Uterus (tissue), 4 donors: ENCODE data around the gene HDDC3. TPM values are rescaled to one million over a fixed set of nuclear protein-coding genes. Genes with fewer than 3 reads are reported as not detected.

Source experiments
- DNase-seq, 2 donors: peaks; one replicate each; pipeline ENCODE4 v3.0.0-alpha.2; 2019 to 2020
- H3K27ac ChIP-seq, 2 donors: fragments of 200-600 bp; sonication (generic); 1 replicate in 1 of 2; 2 replicates in 1 of 2; pipeline ENCODE4 v1.5.1; 2016 to 2018
- H3K27me3 ChIP-seq, 2 donors: fragments of 200-600 bp; sonication (generic); one replicate each; pipeline ENCODE4 v1.5.1; 2018 to 2019; ENCODE audit warnings: control low read depth in 1 of 2
- H3K36me3 ChIP-seq, 2 donors: fragments of 200-600 bp; sonication (generic); one replicate each; pipeline ENCODE4 v1.5.1; 2019; ENCODE audit warnings: control low read depth in 1 of 2
- H3K4me1 ChIP-seq, 2 donors: fragments of 200-600 bp; sonication (generic); one replicate each; pipeline ENCODE4 v1.5.1; 2018 to 2019; ENCODE audit warnings: control low read depth in 1 of 2
- H3K4me3 ChIP-seq, 2 donors: fragments of 200-600 bp; sonication (generic); 1 replicate in 1 of 2; 2 replicates in 1 of 2; pipeline ENCODE4 v1.5.1; 2018 to 2019; ENCODE audit warnings: mild to moderate bottlenecking in 1 of 2
- H3K9me3 ChIP-seq, 2 donors: fragments of 200-600 bp; sonication (generic); one replicate each; pipeline ENCODE4 v1.5.1; 2019; ENCODE audit warnings: control low read depth in 1 of 2
- POLR2A ChIP-seq, 2 donors: fragments of 450-650 bp; IDR thresholded peaks; one replicate each; pipeline ENCODE4 v1.6.1; 2016; ENCODE audit warnings: antibody characterized with exemption in 2 of 2, mild to moderate bottlenecking in 1 of 2, moderate library complexity in 1 of 2
- intact Hi-C: fragments of 100-400 bp; cut with DNase I; formaldehyde crosslinking; loops from one replicate; pipeline ENCODE4 v1.15.1; 2023; ENCODE audit warnings: low total_unique reads
- total RNA-seq, 4 donors: library from RNA; depleted of rRNA in 3 of 4; stranded (reverse); fragments of >200 nt in 3 of 4; gene quantifications; one replicate each; pipeline versions ENCODE4 v1.1.0 to v1.2.4, GENCODE V29; 2014 to 2023
- TF ChIP-seq, protein P1 (sequence below), 4 experiments: fragments of 200-600 bp in 2 of 4; fragments of 450-650 bp in 2 of 4; sonication (generic) in 2 of 4; IDR thresholded peaks; one replicate each; pipeline ENCODE4 v1.5.1; 2016 to 2019; ENCODE audit warnings: antibody characterized with exemption in 4 of 4, mild to moderate bottlenecking in 2 of 4, moderate library complexity in 1 of 4
- donor health status: DM: yes; HTN: yes; CAD: no.

HDDC3 gene
- total RNA-seq, 4 donors from 2014 or later, result 0.59 to 14.0 (median 7.2) TPM

- no peaks in the 10 kb centered on the region for H3K36me3 ChIP-seq
- no peak for DNase-seq
- no peaks in the 10 kb centered on the region for H3K9me3 ChIP-seq
- peak overlapping the region in 1 of 2 donors; percentile 73 for H3K27ac ChIP-seq
- intact Hi-C loops, result loop anchor here (2.0 kb wide), 1 partner anchor 37 kb away; the partner anchor contains the start of gene PRC1
- H3K4me3 ChIP-seq, result peak overlapping the region; percentile 58 to 59
- H3K4me1 ChIP-seq, result peaks cover 0 to 5% of the 10 kb centered on the region in 2 donors
- H3K27me3 ChIP-seq, result no peaks in the 10 kb centered on the region
- TF ChIP-seq, protein P1, sequence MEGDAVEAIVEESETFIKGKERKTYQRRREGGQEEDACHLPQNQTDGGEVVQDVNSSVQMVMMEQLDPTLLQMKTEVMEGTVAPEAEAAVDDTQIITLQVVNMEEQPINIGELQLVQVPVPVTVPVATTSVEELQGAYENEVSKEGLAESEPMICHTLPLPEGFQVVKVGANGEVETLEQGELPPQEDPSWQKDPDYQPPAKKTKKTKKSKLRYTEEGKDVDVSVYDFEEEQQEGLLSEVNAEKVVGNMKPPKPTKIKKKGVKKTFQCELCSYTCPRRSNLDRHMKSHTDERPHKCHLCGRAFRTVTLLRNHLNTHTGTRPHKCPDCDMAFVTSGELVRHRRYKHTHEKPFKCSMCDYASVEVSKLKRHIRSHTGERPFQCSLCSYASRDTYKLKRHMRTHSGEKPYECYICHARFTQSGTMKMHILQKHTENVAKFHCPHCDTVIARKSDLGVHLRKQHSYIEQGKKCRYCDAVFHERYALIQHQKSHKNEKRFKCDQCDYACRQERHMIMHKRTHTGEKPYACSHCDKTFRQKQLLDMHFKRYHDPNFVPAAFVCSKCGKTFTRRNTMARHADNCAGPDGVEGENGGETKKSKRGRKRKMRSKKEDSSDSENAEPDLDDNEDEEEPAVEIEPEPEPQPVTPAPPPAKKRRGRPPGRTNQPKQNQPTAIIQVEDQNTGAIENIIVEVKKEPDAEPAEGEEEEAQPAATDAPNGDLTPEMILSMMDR (IDR thresholded peaks at IDR 0.05), result no peak
- TF ChIP-seq POLR2A (IDR thresholded peaks at IDR 0.05), result no peak
Observed at GRCh38 chr15:90957791-90958190, 25.4 kb upstream of the HDDC3 start.

DNA sequence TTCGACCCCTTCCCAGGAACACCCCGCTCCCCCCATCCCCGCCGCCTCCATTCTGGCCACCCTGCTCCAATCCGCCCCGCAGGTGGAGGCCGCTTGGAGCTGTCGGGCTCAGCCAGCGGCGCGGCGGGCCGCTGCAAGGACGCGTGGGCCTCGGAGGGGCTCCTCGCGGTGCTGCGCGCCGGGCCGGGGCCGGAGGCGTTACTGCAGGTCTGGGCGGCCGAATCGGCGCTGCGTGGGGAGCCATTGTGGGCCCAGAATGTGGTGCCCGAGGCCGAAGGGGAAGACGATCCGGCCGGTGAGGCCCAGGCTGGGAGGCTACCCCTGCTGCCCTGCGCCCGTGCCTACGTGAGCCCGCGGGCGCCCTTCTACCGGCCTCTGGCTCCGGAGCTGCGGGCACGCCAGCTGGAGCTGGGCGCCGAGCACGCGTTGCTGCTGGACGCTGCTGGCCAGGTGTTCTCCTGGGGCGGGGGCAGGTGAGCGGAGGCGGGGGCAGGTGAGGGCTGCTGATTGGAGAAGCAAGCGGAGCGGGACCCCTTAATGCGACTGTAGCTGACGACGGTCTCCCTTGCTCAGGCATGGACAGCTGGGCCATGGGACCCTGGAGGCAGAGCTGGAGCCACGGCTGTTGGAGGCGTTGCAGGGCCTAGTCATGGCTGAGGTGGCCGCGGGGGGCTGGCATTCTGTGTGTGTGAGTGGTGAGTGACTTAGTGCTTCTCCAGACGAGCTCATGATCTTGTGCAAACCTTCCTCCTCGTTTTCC lies 24.9 kb upstream of the HDDC3 start:
- intact Hi-C loops, result loop anchor here (2.0 kb wide), 1 partner anchor 38 kb away; the partner anchor contains the start of gene PRC1
- Histone ChIP-seq H3K36me3 (no peaks in the 10 kb centered on the region), H3K4me3 (peak overlapping the region; percentile 58 to 59), H3K27me3 (no peaks in the 10 kb centered on the region), H3K27ac (peak overlapping the region; percentile 57 to 73), H3K9me3 (no peaks in the 10 kb centered on the region), H3K4me1 (peaks cover 0 to 5% of the 10 kb centered on the region in 2 donors)
- no peak for DNase-seq
- TF ChIP-seq, protein P1 (IDR thresholded peaks at IDR 0.05), result no peak

GRCh38 chr15:90956274-90957030 lies 24.1 kb upstream of the HDDC3 start:
- Histone ChIP-seq H3K27ac (peak overlapping the region; percentile 57 to 73), H3K36me3 (no peaks in the 10 kb centered on the region), H3K4me3 (peak overlapping the region; percentile 58 to 59), H3K27me3 (no peaks in the 10 kb centered on the region), H3K4me1 (peaks cover 0 to 5% of the 10 kb centered on the region in 2 donors), H3K9me3 (no peaks in the 10 kb centered on the region)
- peak; percentile 72 to 82 for DNase-seq
- TF ChIP-seq, protein P1 (IDR thresholded peaks at IDR 0.05), result peak; percentile 82 to 98 (median 88)
- TF ChIP-seq POLR2A (IDR thresholded peaks at IDR 0.05), result no peak
- intact Hi-C loops, result loop anchor here (2.0 kb wide), 1 partner anchor 38 kb away; the partner anchor contains the start of gene PRC1

DNA sequence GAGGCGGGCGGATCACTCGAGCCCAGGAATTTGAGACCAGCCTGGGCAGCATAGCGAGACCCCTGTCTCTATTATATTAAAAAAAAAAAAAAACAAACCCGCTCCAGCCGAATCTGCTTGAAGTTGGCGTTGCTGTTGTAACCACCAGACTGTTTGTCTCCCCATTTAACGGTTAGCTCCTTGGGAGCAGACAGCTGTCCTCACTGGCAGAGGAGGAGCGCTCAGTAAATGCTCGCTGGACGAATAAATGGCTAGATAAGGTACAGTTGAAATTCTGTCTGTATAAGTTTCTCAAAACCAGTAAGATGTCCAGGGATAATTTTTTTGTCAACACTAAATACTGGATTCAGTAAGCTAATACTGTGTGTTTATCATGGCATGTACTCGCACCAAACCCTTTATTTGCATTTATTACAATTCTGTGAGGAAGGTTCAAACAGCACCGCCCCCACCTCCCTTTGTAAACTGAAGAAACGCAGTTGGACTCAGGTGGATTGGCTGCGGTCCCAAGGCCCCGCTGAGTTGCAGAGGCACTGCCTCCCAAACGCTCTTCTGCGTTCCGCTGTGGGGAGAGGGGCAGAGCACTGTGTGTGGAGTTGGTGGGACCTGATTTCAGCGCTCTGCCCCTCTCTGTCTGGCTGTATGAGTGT lies 23.4 kb upstream of the HDDC3 start:
- no peaks in the 10 kb centered on the region for H3K9me3 ChIP-seq
- H3K27ac ChIP-seq, result no peak overlapping the region
- no peak overlapping the region for H3K4me3 ChIP-seq
- H3K27me3 ChIP-seq, result no peaks in the 10 kb centered on the region
- DNase-seq, result no peak
- peaks cover 0 to 5% of the 10 kb centered on the region in 2 donors for H3K4me1 ChIP-seq
- TF ChIP-seq, protein P1 (IDR thresholded peaks at IDR 0.05), result no peak
- TF ChIP-seq POLR2A (IDR thresholded peaks at IDR 0.05), result no peak
- intact Hi-C loops, result loop anchor here (2.0 kb wide), 1 partner anchor 39 kb away; the partner anchor contains the start of gene PRC1
- H3K36me3 ChIP-seq, result no peaks in the 10 kb centered on the region
